Activated CD4-positive, alpha-beta T cell treated with anti-CD3 and anti-CD28 coated beads for 36 hours (primary cell): ENCODE results near the gene STAMBPL1. TPM values are rescaled to one million over a fixed set of nuclear protein-coding genes. Genes with fewer than 3 reads are reported as not detected.
"Not testable (repeated sequence)": the region's sequence is repeated elsewhere in the genome, so short reads cannot be mapped to it uniquely, and the experiment has no call there.

Experiments used
- ATAC-seq: fragments of 200-7000 bp; cut with Tn5 transposase; one replicate; pipeline ENCODE4 v1.10.0; 2021; ENCODE audit warnings: mild to moderate bottlenecking, moderate library complexity
- CTCF ChIA-PET: fragments of 350-600 bp; sonication (Branson Sonifier 250); formaldehyde crosslinking; loops from one replicate; lab custom pipeline; 2021; ENCODE audit warnings: antibody characterized with exemption; lab: Charles Lee
- POLR2A ChIA-PET: fragments of 350-600 bp; sonication (Branson Sonifier 250); formaldehyde crosslinking; loops from one replicate; lab custom pipeline; 2021; ENCODE audit warnings: antibody characterized with exemption, inconsistent platforms; lab: Charles Lee
- DNase-seq: peaks from one replicate; pipeline ENCODE4 v3.0.0-alpha.2; 2020
- H3K27ac Mint-ChIP-seq: one replicate; pipeline ENCODE4 v1.8.0; 2021; ENCODE audit warnings: mixed read lengths
- H3K27me3 Mint-ChIP-seq: one replicate; pipeline ENCODE4 v1.8.0; 2021; ENCODE audit warnings: mixed read lengths
- H3K36me3 Mint-ChIP-seq: one replicate; pipeline ENCODE4 v1.8.0; 2021; ENCODE audit warnings: low read depth, mixed read lengths
- H3K4me1 Mint-ChIP-seq: one replicate; pipeline ENCODE4 v1.8.0; 2021; ENCODE audit warnings: mixed read lengths
- H3K4me3 Mint-ChIP-seq: one replicate; pipeline ENCODE4 v1.8.0; 2021; ENCODE audit warnings: mild to moderate bottlenecking, moderate library complexity, mixed read lengths
- H3K9me3 Mint-ChIP-seq: one replicate; pipeline ENCODE4 v1.8.0; 2021; ENCODE audit warnings: low read depth, mixed read lengths
- intact Hi-C, 2 experiments: fragments of 100-400 bp; cut with DNase I in 1 of 2; cut with micrococcal nuclease in 1 of 2; formaldehyde crosslinking; loops; one replicate each; pipeline versions ENCODE4 v1.14.2 to v1.15.1; 2022 to 2024; cut with DNase I, micrococcal nuclease
- total RNA-seq, 2 experiments: library from RNA; stranded (reverse); gene quantifications; one replicate each; pipeline ENCODE4 v1.2.3, GENCODE V29; 2021

STAMBPL1 gene
- total RNA-seq, 2 experiments from 2014 or later, result 36.6 to 40.2 TPM

- H3K4me1 Mint-ChIP-seq, result peaks cover 5% of the 10 kb centered on the region
- H3K27me3 Mint-ChIP-seq, result no peaks in the 10 kb centered on the region
- H3K9me3 Mint-ChIP-seq, result no peaks in the 10 kb centered on the region
- POLR2A ChIA-PET, result no interaction called here
- no peak for ATAC-seq
- intact Hi-C loops, result no loop called here
- no peak overlapping the region for H3K27ac Mint-ChIP-seq
- peaks cover 25% of the 10 kb centered on the region for H3K36me3 Mint-ChIP-seq
- H3K4me3 Mint-ChIP-seq, result no peak overlapping the region
- DNase-seq, result no peak
- CTCF ChIA-PET, result interaction anchor here (1.6 kb wide), 1 partner anchor 16 kb away, joined by 8 read pairs; no protein-coding TSS in a partner anchor
These were observed 38.3 kb downstream of the STAMBPL1 start for GRCh38 chr10:88918191-88918905.

- Mint-ChIP-seq H3K27ac (no peak overlapping the region), H3K4me1 (peaks cover 5% of the 10 kb centered on the region), H3K27me3 (no peaks in the 10 kb centered on the region), H3K4me3 (no peak overlapping the region), H3K36me3 (peaks cover 31% of the 10 kb centered on the region), H3K9me3 (no peaks in the 10 kb centered on the region)
- CTCF ChIA-PET, result interaction anchor here (1.5 to 2.6 kb wide), 3 partner anchors 15 to 84 kb away, joined by 3 to 11 read pairs (median 8); no protein-coding TSS in a partner anchor
- intact Hi-C loops, result no loop called here
- DNase-seq, result no peak
- ATAC-seq, result no peak
- POLR2A ChIA-PET, result no interaction called here
These were observed 39.0 kb downstream of the STAMBPL1 start for GRCh38 chr10:88919041-88919440.

GRCh38 chr10:88920198-88920597 lies 40.2 kb downstream of the STAMBPL1 start:
- intact Hi-C loops, result no loop called here
- Mint-ChIP-seq H3K4me1 (peaks cover 8% of the 10 kb centered on the region), H3K27ac (no peak overlapping the region), H3K9me3 (no peaks in the 10 kb centered on the region), H3K36me3 (peaks cover 35% of the 10 kb centered on the region), H3K4me3 (no peak overlapping the region), H3K27me3 (no peaks in the 10 kb centered on the region)
- POLR2A ChIA-PET, result no interaction called here
- ATAC-seq (no peak), DNase-seq (no peak)
- CTCF ChIA-PET, result interaction anchor here (0.9 to 2.6 kb wide), 6 partner anchors 9 to 85 kb away, joined by 3 to 11 read pairs (median 4); no protein-coding TSS in a partner anchor

- Mint-ChIP-seq H3K4me3 (no peak overlapping the region), H3K27ac (no peak overlapping the region), H3K9me3 (no peaks in the 10 kb centered on the region), H3K36me3 (peaks cover 32% of the 10 kb centered on the region), H3K27me3 (no peaks in the 10 kb centered on the region), H3K4me1 (peaks cover 5% of the 10 kb centered on the region)
- ChIA-PET CTCF (interaction anchor here (0.9 to 2.6 kb wide), 6 partner anchors 8 to 86 kb away, joined by 3 to 11 read pairs (median 6); no protein-coding TSS in a partner anchor), POLR2A (no interaction called here)
- ATAC-seq (no peak), DNase-seq (no peak)
- intact Hi-C loops, result no loop called here
These were observed 41.0 kb downstream of the STAMBPL1 start for GRCh38 chr10:88920986-88921593.

- Mint-ChIP-seq H3K4me3 (no peak overlapping the region), H3K4me1 (peaks cover 3% of the 10 kb centered on the region), H3K27ac (no peak overlapping the region), H3K27me3 (no peaks in the 10 kb centered on the region), H3K9me3 (no peaks in the 10 kb centered on the region), H3K36me3 (peaks cover 29% of the 10 kb centered on the region)
- intact Hi-C loops, result no loop called here
- ATAC-seq (no peak), DNase-seq (no peak)
- ChIA-PET CTCF (interaction anchor here (1.0 to 1.5 kb wide), 2 partner anchors 13 to 26 kb away, joined by 3 to 7 read pairs; no protein-coding TSS in a partner anchor), POLR2A (no interaction called here)
These were observed 42.0 kb downstream of the STAMBPL1 start for GRCh38 chr10:88922041-88922440.

- Mint-ChIP-seq H3K4me1 (peaks cover 3% of the 10 kb centered on the region), H3K4me3 (no peak overlapping the region), H3K27me3 (no peaks in the 10 kb centered on the region), H3K36me3 (peaks cover 30% of the 10 kb centered on the region), H3K27ac (no peak overlapping the region), H3K9me3 (no peaks in the 10 kb centered on the region)
- POLR2A ChIA-PET, result no interaction called here
- ATAC-seq (no peak), DNase-seq (no peak)
- CTCF ChIA-PET, result interaction anchor here (1.1 to 3.1 kb wide), 6 partner anchors 10 to 292 kb away, joined by 3 to 22 read pairs (median 4); no protein-coding TSS in a partner anchor
- intact Hi-C loops, result no loop called here
These were observed 43.5 kb downstream of the STAMBPL1 start for GRCh38 chr10:88923520-88923919.

GRCh38 chr10:88926566-88927415 lies 46.7 kb downstream of the STAMBPL1 start:
- Mint-ChIP-seq H3K27ac (no peak overlapping the region), H3K9me3 (no peaks in the 10 kb centered on the region), H3K27me3 (no peaks in the 10 kb centered on the region), H3K36me3 (peaks cover 24% of the 10 kb centered on the region), H3K4me3 (no peak overlapping the region), H3K4me1 (peaks cover 3% of the 10 kb centered on the region)
- DNase-seq (no peak), ATAC-seq (no peak)
- intact Hi-C loops, result no loop called here
- CTCF ChIA-PET, result interaction anchor here (0.7 to 4.2 kb wide), 5 partner anchors 26 to 287 kb away, joined by 3 to 26 read pairs (median 3); no protein-coding TSS in a partner anchor
- POLR2A ChIA-PET, result no interaction called here

GRCh38 chr10:88927416-88927690 lies 47.3 kb downstream of the STAMBPL1 start:
- H3K27me3 Mint-ChIP-seq, result no peaks in the 10 kb centered on the region
- intact Hi-C loops, result no loop called here
- H3K9me3 Mint-ChIP-seq, result no peaks in the 10 kb centered on the region
- H3K36me3 Mint-ChIP-seq, result peaks cover 24% of the 10 kb centered on the region
- H3K4me3 Mint-ChIP-seq, result no peak overlapping the region
- CTCF ChIA-PET, result interaction anchor here (1.0 to 4.2 kb wide), 3 partner anchors 91 to 287 kb away, joined by 3 to 26 read pairs (median 3); no protein-coding TSS in a partner anchor
- DNase-seq (no peak), ATAC-seq (no peak)
- POLR2A ChIA-PET, result no interaction called here
- no peak overlapping the region for H3K27ac Mint-ChIP-seq
- H3K4me1 Mint-ChIP-seq, result peaks cover 5% of the 10 kb centered on the region

- POLR2A ChIA-PET, result no interaction called here
- peaks cover 19% of the 10 kb centered on the region for H3K36me3 Mint-ChIP-seq
- CTCF ChIA-PET, result interaction anchor here (1.0 to 4.2 kb wide), 4 partner anchors 8 to 290 kb away, joined by 3 to 26 read pairs (median 3); no protein-coding TSS in a partner anchor
- H3K27ac Mint-ChIP-seq, result no peak overlapping the region
- DNase-seq, result no peak
- no peak for ATAC-seq
- H3K9me3 Mint-ChIP-seq, result no peaks in the 10 kb centered on the region
- peaks cover 8% of the 10 kb centered on the region for H3K4me1 Mint-ChIP-seq
- intact Hi-C loops, result no loop called here
- no peak overlapping the region for H3K4me3 Mint-ChIP-seq
- no peaks in the 10 kb centered on the region for H3K27me3 Mint-ChIP-seq
These were observed 48.2 kb downstream of the STAMBPL1 start for GRCh38 chr10:88928254-88928653.

GRCh38 chr10:88931548-88931947 lies 51.5 kb downstream of the STAMBPL1 start:
- ATAC-seq (no peak), DNase-seq (no peak)
- peaks cover 16% of the 10 kb centered on the region for H3K4me1 Mint-ChIP-seq
- CTCF ChIA-PET, result interaction anchor here (0.6 to 10.0 kb wide), 20 partner anchors 9 to 1173 kb away, joined by 3 to 217 read pairs (median 6); partner anchors contain the start of gene CH25H
- peaks cover 7% of the 10 kb centered on the region for H3K36me3 Mint-ChIP-seq
- intact Hi-C loops, result loop anchor here in 1 of 2 experiments (5.0 to 10.0 kb wide), 2 partner anchors 244 to 367 kb away; no protein-coding TSS in a partner anchor
- POLR2A ChIA-PET, result no interaction called here
- no peaks in the 10 kb centered on the region for H3K27me3 Mint-ChIP-seq
- no peak overlapping the region for H3K4me3 Mint-ChIP-seq
- no peak overlapping the region for H3K27ac Mint-ChIP-seq
- H3K9me3 Mint-ChIP-seq, result no peaks in the 10 kb centered on the region

GRCh38 chr10:88932029-88932428 lies 52.0 kb downstream of the STAMBPL1 start:
- H3K4me3 Mint-ChIP-seq, H3K9me3 Mint-ChIP-seq, H3K36me3 Mint-ChIP-seq, H3K27me3 Mint-ChIP-seq, POLR2A ChIA-PET, H3K27ac Mint-ChIP-seq, DNase-seq, ATAC-seq: not testable (repeated sequence)
- intact Hi-C loops, result loop anchor here (1.0 to 10.0 kb wide), 6 partner anchors 97 to 367 kb away; no protein-coding TSS in a partner anchor
- CTCF ChIA-PET, result interaction anchor here (0.5 to 10.0 kb wide), 50 partner anchors 8 to 1174 kb away, joined by 3 to 217 read pairs (median 8); partner anchors contain the start of genes CH25H, FAS, LIPA and STAMBPL1
- H3K4me1 Mint-ChIP-seq, result peaks cover 18% of the 10 kb centered on the region
